ENCODE results near the gene PAPSS1.

PAPSS1 gene

GRCh38 chr4:107629318-107629717 is 90.7 kb downstream of the PAPSS1 start:
- DNase-seq (ENCODE audit: low spot score), result no peak

- no peak for DNase-seq (ENCODE audit: low spot score)
Measured at GRCh38 chr4:107625391-107625902, 94.6 kb downstream of the PAPSS1 start.

- DNase-seq (ENCODE audit: low spot score), result no peak
Measured at GRCh38 chr4:107624024-107624423, 96.0 kb downstream of the PAPSS1 start.

- no peak for DNase-seq (ENCODE audit: low spot score)
Measured at GRCh38 chr4:107622006-107622405, 98.0 kb downstream of the PAPSS1 start.

- no peak for DNase-seq (ENCODE audit: low spot score)
Measured at GRCh38 chr4:107619731-107620130, 100.3 kb downstream of the PAPSS1 start.

GRCh38 chr4:107619066-107619465 is 101.0 kb downstream of the PAPSS1 start:
- no peak for DNase-seq (ENCODE audit: low spot score)

GRCh38 chr4:107618656-107619055 is 101.4 kb downstream of the PAPSS1 start:
- no peak for DNase-seq (ENCODE audit: low spot score)

- DNase-seq (ENCODE audit: low spot score), result no peak
Measured at GRCh38 chr4:107616838-107617389, 103.1 kb downstream of the PAPSS1 start.

GRCh38 chr4:107615809-107616208 is 104.2 kb downstream of the PAPSS1 start:
- no peak for DNase-seq (ENCODE audit: low spot score)

GRCh38 chr4:107603430-107603829 is 116.6 kb downstream of the PAPSS1 start:
- no peak for DNase-seq (ENCODE audit: low spot score)

- no peak for DNase-seq (ENCODE audit: low spot score)
Measured at GRCh38 chr4:107600983-107601382, 119.1 kb downstream of the PAPSS1 start.

GRCh38 chr4:107600436-107600835 is 119.6 kb downstream of the PAPSS1 start:
- DNase-seq (ENCODE audit: low spot score), result no peak

GRCh38 chr4:107599841-107600240 is 120.2 kb downstream of the PAPSS1 start:
- DNase-seq (ENCODE audit: low spot score), result no peak

- no peak for DNase-seq (ENCODE audit: low spot score)
Measured at GRCh38 chr4:107593230-107593629, 126.8 kb downstream of the PAPSS1 start.

GRCh38 chr4:107592519-107592918 is 127.5 kb downstream of the PAPSS1 start:
- DNase-seq (ENCODE audit: low spot score), result no peak

- no peak for DNase-seq (ENCODE audit: low spot score)
Measured at GRCh38 chr4:107589269-107589668, 130.8 kb downstream of the PAPSS1 start.

- DNase-seq (ENCODE audit: low spot score), result no peak
Measured at GRCh38 chr4:107586371-107586770, 133.7 kb downstream of the PAPSS1 start.

GRCh38 chr4:107579099-107579498 is 140.9 kb downstream of the PAPSS1 start:
- DNase-seq (ENCODE audit: low spot score), result no peak

- DNase-seq (ENCODE audit: low spot score), result no peak
Measured at GRCh38 chr4:107578321-107578720, 141.7 kb downstream of the PAPSS1 start.

- no peak for DNase-seq (ENCODE audit: low spot score)
Measured at GRCh38 chr4:107577743-107578142, 142.3 kb downstream of the PAPSS1 start.

GRCh38 chr4:107575243-107575642 is 144.8 kb downstream of the PAPSS1 start:
- DNase-seq (ENCODE audit: low spot score), result no peak

GRCh38 chr4:107572281-107572680 is 147.8 kb downstream of the PAPSS1 start:
- DNase-seq (ENCODE audit: low spot score), result no peak

GRCh38 chr4:107570952-107571351 is 149.1 kb downstream of the PAPSS1 start:
- DNase-seq (ENCODE audit: low spot score), result no peak

GRCh38 chr4:107564326-107564725 is 155.7 kb downstream of the PAPSS1 start:
- DNase-seq (ENCODE audit: low spot score), result no peak
